GM23338 (cell line): ENCODE measurements around the gene TFPT. TPM values are rescaled to one million over a fixed set of nuclear protein-coding genes. Genes with fewer than 3 reads are reported as not detected.

Experiments used
- ATAC-seq: fragments of 200-7000 bp; cut with Tn5 transposase; 3 replicates; pipeline ENCODE4 v1.9.1; 2020
- DNase-seq: peaks from one replicate; pipeline ENCODE4 v3.0.0-alpha.2; 2015; ENCODE audit warnings: low spot score
- H2AFZ ChIP-seq: fragments of 200-600 bp; sonication (generic); 2 replicates; pipeline ENCODE4 v1.8.0; 2016; ENCODE audit warnings: antibody characterized with exemption, mild to moderate bottlenecking, moderate library complexity
- H3F3A ChIP-seq: fragments of 200-600 bp; sonication (generic); replicated peaks from 2 replicates; pipeline ENCODE4 v1.8.0; 2017; ENCODE audit warnings: antibody characterized with exemption, mixed run types, low read depth
- H3K27ac ChIP-seq: fragments of 200-600 bp; sonication (generic); 2 replicates; pipeline ENCODE4 v1.6.1; 2016; ENCODE audit warnings: low read depth
- H3K27me3 ChIP-seq: fragments of 200-600 bp; sonication (generic); 2 replicates; pipeline ENCODE4 v1.8.0; 2016; ENCODE audit warnings: mild to moderate bottlenecking, mixed run types, moderate library complexity; ENCODE audit not compliant: insufficient read depth
- H3K36me3 ChIP-seq: fragments of 200-600 bp; sonication (generic); 2 replicates; pipeline ENCODE4 v1.8.0; 2016; ENCODE audit warnings: mild to moderate bottlenecking; ENCODE audit not compliant: insufficient read depth
- H3K4me1 ChIP-seq: fragments of 200-600 bp; sonication (generic); 2 replicates; pipeline ENCODE4 v1.8.0; 2016; ENCODE audit warnings: mild to moderate bottlenecking, moderate library complexity; ENCODE audit not compliant: insufficient read depth
- H3K4me2 ChIP-seq: fragments of 200-600 bp; sonication (generic); 2 replicates; pipeline ENCODE4 v1.7.1; 2017; ENCODE audit warnings: mixed run types
- H3K4me3 ChIP-seq: fragments of 200-600 bp; sonication (generic); 2 replicates; pipeline ENCODE4 v1.6.1; 2016; ENCODE audit warnings: mixed run types
- H3K79me2 ChIP-seq: fragments of 200-600 bp; sonication (generic); replicated peaks from 2 replicates; pipeline ENCODE4 v1.8.0; 2017; ENCODE audit warnings: mild to moderate bottlenecking; ENCODE audit not compliant: insufficient read depth
- H3K9me2 ChIP-seq: fragments of 200-600 bp; sonication (generic); 2 replicates; pipeline ENCODE4 v1.8.0; 2017; ENCODE audit not compliant: insufficient read depth
- H4K20me1 ChIP-seq: fragments of 200-600 bp; sonication (generic); replicated peaks from 2 replicates; pipeline ENCODE4 v1.8.0; 2017; ENCODE audit warnings: mild to moderate bottlenecking; ENCODE audit not compliant: insufficient read depth
- H3K27ac Mint-ChIP-seq: 2 replicates; pipeline ENCODE4 v1.8.0; 2020; ENCODE audit warnings: inconsistent platforms, mild to moderate bottlenecking, moderate library complexity, mixed read lengths
- H3K27me3 Mint-ChIP-seq: 3 replicates; pipeline ENCODE4 v1.8.0; 2022; ENCODE audit warnings: low read depth, mild to moderate bottlenecking, moderate library complexity, mixed read lengths, inconsistent platforms; ENCODE audit not compliant: insufficient read depth, poor library complexity
- H3K36me3 Mint-ChIP-seq: 3 replicates; pipeline ENCODE4 v1.8.0; 2021; ENCODE audit warnings: low read depth, mild to moderate bottlenecking, inconsistent platforms, moderate library complexity, mixed read lengths
- H3K4me1 Mint-ChIP-seq: 3 replicates; pipeline ENCODE4 v1.8.0; 2020; ENCODE audit warnings: mild to moderate bottlenecking, inconsistent platforms, mixed read lengths
- H3K4me3 Mint-ChIP-seq: 3 replicates; pipeline ENCODE4 v1.8.0; 2021; ENCODE audit warnings: moderate library complexity, mild to moderate bottlenecking, inconsistent platforms, mixed read lengths
- H3K9me3 Mint-ChIP-seq: 3 replicates; pipeline ENCODE4 v1.8.0; 2020; ENCODE audit warnings: moderate library complexity, mild to moderate bottlenecking, inconsistent platforms, mixed read lengths
- CREB1 ChIP-seq: fragments of 250-450 bp; sonication (Bioruptor Pico); IDR thresholded peaks from 2 replicates; pipeline ENCODE4 v1.5.0; 2020; ENCODE audit warnings: low read depth, mild to moderate bottlenecking, moderate library complexity
- ETS1 ChIP-seq: IDR thresholded peaks from 2 replicates; pipeline ENCODE4 v1.6.1; 2016; ENCODE audit warnings: antibody characterized with exemption
- EZH2 ChIP-seq: fragments of 200-600 bp; sonication (generic); IDR thresholded peaks from one replicate; pipeline ENCODE4 v1.8.0; 2017; ENCODE audit warnings: antibody characterized with exemption, mild to moderate bottlenecking, low read depth; ENCODE audit not compliant: unreplicated experiment
- EZH2phosphoT487 ChIP-seq: fragments of 200-600 bp; sonication (generic); IDR thresholded peaks from one replicate; pipeline ENCODE4 v1.8.1; 2018; ENCODE audit warnings: antibody characterized with exemption; ENCODE audit not compliant: unreplicated experiment
- POLR2AphosphoS5 ChIP-seq: IDR thresholded peaks from 2 replicates; pipeline ENCODE4 v1.6.1; 2016; ENCODE audit warnings: antibody characterized with exemption, low read depth
- REST ChIP-seq: IDR thresholded peaks from one replicate; pipeline ENCODE4 v1.6.1; 2018; ENCODE audit warnings: antibody characterized with exemption; ENCODE audit not compliant: unreplicated experiment
- STAT1 ChIP-seq: IDR thresholded peaks from one replicate; pipeline ENCODE4 v1.6.1; 2016; ENCODE audit warnings: antibody characterized with exemption; ENCODE audit not compliant: unreplicated experiment
- ZNF114 ChIP-seq: fragments of 250-450 bp; sonication (Bioruptor Pico); IDR thresholded peaks from 2 replicates; pipeline ENCODE4 v1.5.0; 2020; ENCODE audit warnings: mild to moderate bottlenecking, moderate library complexity
- ZNF331 ChIP-seq: fragments of 250-450 bp; sonication (Bioruptor Pico); IDR thresholded peaks from 2 replicates; pipeline ENCODE4 v1.5.0; 2020; ENCODE audit warnings: low read depth, mild to moderate bottlenecking, moderate library complexity
- ZNF462 ChIP-seq: fragments of 250-450 bp; sonication (Bioruptor Pico); IDR thresholded peaks from 2 replicates; pipeline ENCODE4 v1.5.0; 2020; ENCODE audit warnings: mild to moderate bottlenecking, moderate library complexity
- polyA plus RNA-seq: library from polyadenylated mRNA; unstranded; fragments of >200 nt; fragmentation: Nextera tagmentation; extraction: Ambion mirVana; gene quantifications from 2 replicates; pipeline ENCODE4 v1.2.1, GENCODE V29; 2016
- total RNA-seq: library from RNA; depleted of rRNA; stranded (reverse); fragments of >200 nt; shearing (Covaris generic); gene quantifications from 2 replicates; pipeline ENCODE4 v1.2.3, GENCODE V29; 2014

The TFPT gene
- total and polyA plus RNA-seq, 2 experiments from 2014 or later: 12.0 to 18.3 TPM

- Histone ChIP-seq H3K4me1 (no peaks in the 10 kb centered on the region), H4K20me1 (no peaks in the 10 kb centered on the region), H3F3A (no peaks in the 10 kb centered on the region), H3K4me2 (no peak overlapping the region), H2AFZ (no peak overlapping the region), H3K79me2 (no peaks in the 10 kb centered on the region), H3K36me3 (no peaks in the 10 kb centered on the region), H3K27ac (no peak overlapping the region), H3K9me2 (0 out of 2 replicates have a peak, but pooled peaks cover 5% of the 10 kb centered on the region), H3K27me3 (no peaks in the 10 kb centered on the region), H3K4me3 (no peak overlapping the region)
- Mint-ChIP-seq H3K27ac (no peak overlapping the region), H3K27me3 (peaks cover 8% of the 10 kb centered on the region), H3K9me3 (peaks cover 5% of the 10 kb centered on the region; the same call in 2 of the 3 replicates), H3K4me3 (no peak overlapping the region; the same call in 2 of the 3 replicates), H3K36me3 (no peaks in the 10 kb centered on the region; the same call in 2 of the 3 replicates), H3K4me1 (no peaks in the 10 kb centered on the region)
- DNase-seq (no peak), ATAC-seq (no peak)
- TF ChIP-seq EZH2 (no peak), STAT1 (no peak), POLR2AphosphoS5 (no peak)
These were observed 46.0 kb downstream of the TFPT start for GRCh38 chr19:54069470-54069869.

- Histone ChIP-seq H3K4me1 (no peaks in the 10 kb centered on the region), H3K27ac (no peak within 1 kb of the TSS), H3F3A (no peaks in the 10 kb centered on the region), H3K27me3 (no peaks in the 10 kb centered on the region), H4K20me1 (no peaks in the 10 kb centered on the region), H3K36me3 (no peaks in the 10 kb centered on the region), H3K79me2 (no peaks in the 10 kb centered on the region), H3K4me2 (no peak within 1 kb of the TSS), H3K9me2 (no peaks in the 10 kb centered on the region), H3K4me3 (no peak within 1 kb of the TSS), H2AFZ (peak within 1 kb of the TSS; percentile 83; the same call in 1 of the 2 replicates)
- Mint-ChIP-seq H3K9me3 (no peaks in the 10 kb centered on the region; the same call in 2 of the 3 replicates), H3K4me3 (no peak within 1 kb of the TSS; the same call in 2 of the 3 replicates), H3K36me3 (no peaks in the 10 kb centered on the region), H3K27me3 (peaks cover 16% of the 10 kb centered on the region), H3K4me1 (peaks cover 2% of the 10 kb centered on the region; the same call in 1 of the 3 replicates), H3K27ac (no peak within 1 kb of the TSS)
- DNase-seq: no peak
- ATAC-seq: peak; percentile 51
- TF ChIP-seq POLR2AphosphoS5 (no peak), ZNF331 (CRISPR knock-in tag) (no peak), CREB1 (CRISPR knock-in tag) (no peak), ZNF114 (CRISPR knock-in tag) (no peak), EZH2phosphoT487 (no peak), ZNF462 (CRISPR knock-in tag) (no peak), ETS1 (no peak), EZH2 (no peak), REST (no peak)
These were observed 51.9 kb downstream of the TFPT start, which contains the start of gene VSTM1 for GRCh38 chr19:54063350-54064116. Gene VSTM1 (minus strand): TSS chr19:54063897. CDS start chr19:54063777, 120 bp downstream.
